Osteoblast (primary cell): ENCODE data around the gene DIAPH1. TPM values are rescaled to one million over a fixed set of nuclear protein-coding genes. Genes with fewer than 3 reads are reported as not detected.
"Not testable (repeated sequence)": the region's sequence is repeated elsewhere in the genome, so short reads cannot be mapped to it uniquely, and the experiment has no call there.

Source experiments
- DNase-seq: peaks from one replicate; pipeline ENCODE4 v3.0.0; 2011; ENCODE audit warnings: low spot score, mixed read lengths; ENCODE audit not compliant: insufficient read length; ENCODE audit errors: missing footprints
- H2AFZ ChIP-seq: 2 replicates; pipeline ENCODE4 v1.6.0; 2011; ENCODE audit warnings: mild to moderate bottlenecking, low read length
- H3K27ac ChIP-seq: 2 replicates; pipeline ENCODE4 v1.5.1; 2011; ENCODE audit warnings: mild to moderate bottlenecking, low read depth, low read length, moderate library complexity
- H3K27me3 ChIP-seq: 2 replicates; pipeline ENCODE4 v1.6.0; 2012; ENCODE audit warnings: mild to moderate bottlenecking, control low read depth, inconsistent platforms, low read length, moderate library complexity; ENCODE audit not compliant: insufficient read depth
- H3K36me3 ChIP-seq: 2 replicates; pipeline ENCODE4 v1.5.1; 2011; ENCODE audit warnings: mild to moderate bottlenecking, low read length, control low read depth, moderate library complexity; ENCODE audit not compliant: insufficient read depth
- H3K4me1 ChIP-seq: 2 replicates; pipeline ENCODE4 v1.5.1; 2011; ENCODE audit warnings: mild to moderate bottlenecking, low read length, control low read depth, moderate library complexity; ENCODE audit not compliant: insufficient read depth
- H3K4me2 ChIP-seq: 2 replicates; pipeline ENCODE4 v1.6.0; 2011; ENCODE audit warnings: mild to moderate bottlenecking, low read length; ENCODE audit not compliant: insufficient read depth
- H3K4me3 ChIP-seq: fragments of 200-600 bp; sonication (generic); 3 replicates; pipeline ENCODE4 v1.5.1; 2012; ENCODE audit warnings: mild to moderate bottlenecking, low read length, inconsistent platforms; ENCODE audit not compliant: insufficient read depth
- H3K79me2 ChIP-seq: 2 replicates; pipeline ENCODE4 v1.6.0; 2012; ENCODE audit warnings: mild to moderate bottlenecking, low read length, control low read depth, inconsistent platforms; ENCODE audit not compliant: insufficient read depth
- H3K9me3 ChIP-seq: 2 replicates; pipeline ENCODE4 v1.5.1; 2011; ENCODE audit warnings: low read depth, low read length, control low read depth
- H4K20me1 ChIP-seq: 2 replicates; pipeline ENCODE4 v1.6.0; 2012; ENCODE audit warnings: mild to moderate bottlenecking, low read length, control low read depth; ENCODE audit not compliant: insufficient read depth
- CTCF ChIP-seq: IDR thresholded peaks from 2 replicates; pipeline ENCODE4 v1.5.1; 2011; ENCODE audit warnings: mild to moderate bottlenecking, low read depth, low read length, moderate library complexity; ENCODE audit errors: extremely low read depth
- total RNA-seq: library from RNA; depleted of rRNA; stranded (reverse); fragments of >200 nt; gene quantifications from 2 replicates; pipeline ENCODE4 v1.2.3, GENCODE V29; 2012

Gene DIAPH1
- total RNA-seq, 1 donor = 18.5 TPM

GRCh38 chr5:141611289-141611688 lies 7.5 kb downstream of the DIAPH1 start:
- Histone ChIP-seq H3K4me2 (no peak overlapping the region), H3K27me3 (no peaks in the 10 kb centered on the region), H3K79me2 (peaks cover 91% of the 10 kb centered on the region), H4K20me1 (peaks cover 2% of the 10 kb centered on the region), H3K4me3 (no peak overlapping the region), H3K36me3 (no peaks in the 10 kb centered on the region), H3K9me3 (no peaks in the 10 kb centered on the region), H3K27ac (no peak overlapping the region), H2AFZ (no peak overlapping the region), H3K4me1 (peaks cover 4% of the 10 kb centered on the region)
- DNase-seq = no peak
- no peak for TF ChIP-seq CTCF

DNA sequence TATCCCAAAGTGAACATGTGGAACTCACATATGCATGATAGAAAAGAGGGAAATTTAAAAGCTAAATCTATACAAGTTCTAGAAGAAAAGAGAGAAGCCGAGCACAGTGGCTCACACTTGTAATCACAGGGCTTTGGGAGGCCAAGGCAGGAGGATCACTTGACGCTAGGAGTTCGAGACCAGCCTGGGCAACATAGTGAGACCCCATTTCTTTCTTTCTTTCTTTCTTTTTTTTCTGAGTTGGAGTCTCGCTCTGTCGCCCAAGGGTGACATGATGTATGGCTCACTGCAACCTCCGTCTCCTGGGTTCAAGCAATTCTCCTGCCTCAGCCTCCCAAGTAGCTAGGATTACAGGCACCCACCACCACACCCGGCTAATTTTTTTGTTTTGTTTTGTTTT lies 8.9 kb downstream of the DIAPH1 start:
- not testable (repeated sequence) for H3K4me2 ChIP-seq, H3K36me3 ChIP-seq, DNase-seq, H3K9me3 ChIP-seq, H3K27me3 ChIP-seq, H2AFZ ChIP-seq, H3K27ac ChIP-seq, H4K20me1 ChIP-seq, H3K4me3 ChIP-seq
- peaks cover 18% of the 10 kb centered on the region for H3K4me1 ChIP-seq
- H3K79me2 ChIP-seq = peaks cover 84% of the 10 kb centered on the region

- no peak for TF ChIP-seq CTCF
- Histone ChIP-seq H3K27ac (no peak overlapping the region), H2AFZ (no peak overlapping the region), H3K4me1 (peaks cover 26% of the 10 kb centered on the region), H3K4me2 (no peak overlapping the region), H3K9me3 (no peaks in the 10 kb centered on the region), H3K36me3 (no peaks in the 10 kb centered on the region), H4K20me1 (no peaks in the 10 kb centered on the region), H3K4me3 (no peak overlapping the region), H3K79me2 (peaks cover 76% of the 10 kb centered on the region), H3K27me3 (no peaks in the 10 kb centered on the region)
- DNase-seq = no peak
Observed at GRCh38 chr5:141609044-141609443, 9.8 kb downstream of the DIAPH1 start.

GRCh38 chr5:141608557-141608956 lies 10.2 kb downstream of the DIAPH1 start:
- no peak overlapping the region for H3K4me3 ChIP-seq
- no peaks in the 10 kb centered on the region for H3K27me3 ChIP-seq
- H4K20me1 ChIP-seq = no peaks in the 10 kb centered on the region
- no peak for TF ChIP-seq CTCF
- DNase-seq = no peak
- peaks cover 76% of the 10 kb centered on the region for H3K79me2 ChIP-seq
- H3K9me3 ChIP-seq = no peaks in the 10 kb centered on the region
- H3K36me3 ChIP-seq = no peaks in the 10 kb centered on the region
- peaks cover 27% of the 10 kb centered on the region for H3K4me1 ChIP-seq
- no peak overlapping the region for H2AFZ ChIP-seq
- H3K27ac ChIP-seq = no peak overlapping the region
- no peak overlapping the region for H3K4me2 ChIP-seq
